Midbrain (tissue), 1 donor: ENCODE results near the gene ABCD2.
"Not testable (repeated sequence)": the region's sequence is repeated elsewhere in the genome, so short reads cannot be mapped to it uniquely, and the experiment has no call there.

Experiments
- DNase-seq: peaks from one replicate; lab custom pipeline; 2025; lab: John Stamatoyannopoulos, UW

The ABCD2 gene

GRCh38 chr12:39619660-39620433, at the start of gene ABCD2:
TSS of gene ABCD2 (minus strand) at chr12:39619803. CDS start at chr12:39619615, 188 bp downstream.
- peak; percentile 88 for DNase-seq

- no peak for DNase-seq
Observed at GRCh38 chr12:39660101-39660500, 40.5 kb upstream of the ABCD2 start.

GRCh38 chr12:39647383-39647782, 27.8 kb upstream of the ABCD2 start:
- no peak for DNase-seq

- no peak for DNase-seq
Observed at GRCh38 chr12:39646963-39647362, 27.4 kb upstream of the ABCD2 start.

GRCh38 chr12:39643052-39643451, 23.4 kb upstream of the ABCD2 start:
- DNase-seq: no peak

- DNase-seq: no peak
Observed at GRCh38 chr12:39638840-39639239, 19.2 kb upstream of the ABCD2 start.

GRCh38 chr12:39638178-39638577, 18.6 kb upstream of the ABCD2 start:
- DNase-seq: no peak

GRCh38 chr12:39632670-39633069, 13.1 kb upstream of the ABCD2 start:
- DNase-seq: no peak

GRCh38 chr12:39628836-39629235, 9.2 kb upstream of the ABCD2 start:
- no peak for DNase-seq

- DNase-seq: no peak
Observed at GRCh38 chr12:39627914-39628313, 8.3 kb upstream of the ABCD2 start.

GRCh38 chr12:39626033-39626814, 6.6 kb upstream of the ABCD2 start:
- DNase-seq: no peak

- no peak for DNase-seq
Observed at GRCh38 chr12:39623919-39624318, 4.3 kb upstream of the ABCD2 start.

GRCh38 chr12:39623160-39623559, 3.6 kb upstream of the ABCD2 start:
- DNase-seq: not testable (repeated sequence)

- no peak for DNase-seq
Observed at GRCh38 chr12:39622306-39622705, 2.7 kb upstream of the ABCD2 start.

GRCh38 chr12:39621670-39622069, 2.1 kb upstream of the ABCD2 start:
- no peak for DNase-seq

- DNase-seq: no peak
Observed at GRCh38 chr12:39620659-39621658, 1.4 kb upstream of the ABCD2 start.

- DNase-seq: no peak
Observed at GRCh38 chr12:39619316-39619659, 315 bp downstream of the ABCD2 start.

- DNase-seq: peak; percentile 34
Observed at GRCh38 chr12:39618701-39619100, 902 bp downstream of the ABCD2 start.

GRCh38 chr12:39617887-39618286, 1.7 kb downstream of the ABCD2 start:
- DNase-seq: no peak

GRCh38 chr12:39616666-39617065, 2.9 kb downstream of the ABCD2 start:
- DNase-seq: no peak

GRCh38 chr12:39616251-39616650, 3.4 kb downstream of the ABCD2 start:
- no peak for DNase-seq

GRCh38 chr12:39613525-39613924, 6.1 kb downstream of the ABCD2 start:
- no peak for DNase-seq
